HG03432 (cell line): ENCODE data around the gene CNDP1.

ENCODE experiments used
- ATAC-seq: cut with Tn5 transposase; IDR thresholded peaks from one replicate; pipeline ENCODE4 v1.9.1; 2021; ENCODE audit warnings: mild to moderate bottlenecking, moderate library complexity; ENCODE audit not compliant: unreplicated experiment

CNDP1 gene

DNA sequence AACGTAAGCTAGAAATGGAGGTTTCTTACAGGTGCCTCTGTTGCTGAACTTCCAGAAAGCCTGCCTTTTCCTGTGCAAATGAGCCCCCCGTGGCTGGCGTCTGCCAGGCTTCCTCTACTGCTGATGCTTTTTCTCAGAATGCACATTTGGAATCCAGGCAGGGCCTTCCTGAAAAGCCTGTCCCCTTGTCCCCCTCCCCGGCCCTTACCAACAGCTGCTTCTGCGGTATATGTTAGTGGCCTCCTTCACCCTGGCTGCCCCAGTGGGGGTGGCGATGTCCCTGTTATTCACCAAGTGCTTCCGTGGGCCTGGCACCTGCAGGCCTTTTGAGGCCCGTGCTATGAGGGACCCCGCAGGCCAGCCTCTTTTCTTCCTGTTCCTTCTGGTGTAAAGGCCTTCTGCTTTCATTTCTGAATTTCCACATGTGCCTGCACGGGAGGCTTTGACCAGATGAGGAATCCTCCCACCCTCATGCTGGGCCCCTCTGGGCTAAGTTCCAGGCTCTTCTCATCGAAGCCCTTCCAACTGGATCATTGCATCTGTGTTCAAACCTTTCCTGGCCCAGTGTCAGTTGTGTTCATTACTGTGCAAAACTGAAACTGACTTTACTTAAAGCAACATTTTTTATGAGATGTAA is 27.7 kb upstream of the CNDP1 start:
- no peak for ATAC-seq

DNA sequence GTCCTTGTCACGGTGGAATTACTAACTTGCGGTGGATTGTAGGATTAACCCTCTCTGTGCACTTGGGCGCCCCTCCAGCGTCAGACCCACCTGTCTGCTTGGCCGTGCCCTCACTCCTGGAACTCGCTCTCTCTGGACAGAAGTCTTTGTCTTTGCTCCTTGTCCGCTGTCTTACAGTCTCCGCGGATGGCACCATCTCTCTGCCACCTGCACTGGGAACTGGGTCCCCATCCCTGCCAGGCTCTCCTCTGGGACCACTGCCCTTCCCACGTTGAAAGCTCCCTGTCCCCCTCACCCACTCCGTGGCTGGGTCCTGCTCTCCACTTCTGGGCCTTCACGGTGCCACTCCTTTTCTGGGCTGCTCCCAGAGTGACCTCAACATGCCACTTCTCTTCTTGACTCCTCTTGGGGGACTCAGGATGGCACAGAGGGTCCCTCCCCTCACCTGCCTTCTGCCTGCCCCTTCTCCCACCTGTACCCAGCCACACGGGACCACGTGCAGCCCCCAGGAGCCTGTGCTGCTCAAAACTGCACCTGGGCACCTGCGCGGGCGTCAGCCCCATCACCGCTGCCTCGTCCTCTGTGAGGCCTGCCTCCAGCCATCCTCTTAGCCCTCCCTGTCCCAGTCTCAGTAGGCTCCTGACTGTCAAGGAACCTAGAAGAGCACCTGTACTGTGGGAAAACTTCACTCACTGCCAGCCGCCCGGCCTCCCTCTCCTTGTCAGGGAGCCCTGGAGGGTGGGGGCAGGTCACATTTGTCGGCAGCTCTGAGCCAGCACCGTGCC is 27.0 kb upstream of the CNDP1 start:
- ATAC-seq: no peak

DNA sequence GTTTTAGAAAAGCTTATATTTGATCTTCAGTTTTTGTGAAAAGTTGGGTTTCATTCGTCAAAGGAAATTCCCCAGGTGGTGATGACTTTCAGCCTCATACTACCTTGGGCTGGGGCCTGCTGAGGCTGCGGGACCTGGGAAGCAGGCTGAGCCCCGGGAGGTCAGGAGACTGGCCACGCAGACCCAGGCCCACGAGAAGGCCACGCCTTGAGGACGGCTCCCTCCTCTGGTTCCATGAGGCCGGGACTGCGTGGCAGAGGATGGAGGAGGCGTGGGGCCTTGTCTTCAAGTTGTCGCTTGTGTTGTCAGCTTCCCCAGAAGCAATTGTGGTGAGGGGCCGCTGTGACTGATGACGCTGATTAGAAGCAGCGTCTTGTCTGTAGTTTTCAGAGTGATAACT is 26.4 kb upstream of the CNDP1 start:
- ATAC-seq: no peak

DNA sequence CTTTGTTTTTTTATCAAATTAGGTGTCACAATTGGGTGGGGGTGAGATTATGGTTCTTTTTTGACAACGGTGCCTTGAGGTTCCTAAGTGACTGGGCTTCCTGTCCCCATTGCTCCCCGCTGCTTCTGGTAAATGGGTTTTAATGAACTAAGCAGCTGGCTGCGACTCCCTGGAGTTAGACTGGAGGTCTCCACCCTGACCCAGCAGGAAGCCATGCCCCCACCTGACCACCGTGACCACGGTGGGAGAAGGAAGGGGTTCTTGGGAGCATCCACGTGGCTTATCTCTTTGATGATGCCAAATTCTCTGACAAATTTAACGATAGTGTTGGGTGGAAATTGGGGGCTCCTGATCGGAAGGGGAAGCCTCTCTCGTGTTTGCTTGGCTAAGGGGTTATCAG is 25.9 kb upstream of the CNDP1 start:
- no peak for ATAC-seq

GRCh38 chr18:74508821-74509225 is 25.5 kb upstream of the CNDP1 start:
- ATAC-seq: no peak

DNA sequence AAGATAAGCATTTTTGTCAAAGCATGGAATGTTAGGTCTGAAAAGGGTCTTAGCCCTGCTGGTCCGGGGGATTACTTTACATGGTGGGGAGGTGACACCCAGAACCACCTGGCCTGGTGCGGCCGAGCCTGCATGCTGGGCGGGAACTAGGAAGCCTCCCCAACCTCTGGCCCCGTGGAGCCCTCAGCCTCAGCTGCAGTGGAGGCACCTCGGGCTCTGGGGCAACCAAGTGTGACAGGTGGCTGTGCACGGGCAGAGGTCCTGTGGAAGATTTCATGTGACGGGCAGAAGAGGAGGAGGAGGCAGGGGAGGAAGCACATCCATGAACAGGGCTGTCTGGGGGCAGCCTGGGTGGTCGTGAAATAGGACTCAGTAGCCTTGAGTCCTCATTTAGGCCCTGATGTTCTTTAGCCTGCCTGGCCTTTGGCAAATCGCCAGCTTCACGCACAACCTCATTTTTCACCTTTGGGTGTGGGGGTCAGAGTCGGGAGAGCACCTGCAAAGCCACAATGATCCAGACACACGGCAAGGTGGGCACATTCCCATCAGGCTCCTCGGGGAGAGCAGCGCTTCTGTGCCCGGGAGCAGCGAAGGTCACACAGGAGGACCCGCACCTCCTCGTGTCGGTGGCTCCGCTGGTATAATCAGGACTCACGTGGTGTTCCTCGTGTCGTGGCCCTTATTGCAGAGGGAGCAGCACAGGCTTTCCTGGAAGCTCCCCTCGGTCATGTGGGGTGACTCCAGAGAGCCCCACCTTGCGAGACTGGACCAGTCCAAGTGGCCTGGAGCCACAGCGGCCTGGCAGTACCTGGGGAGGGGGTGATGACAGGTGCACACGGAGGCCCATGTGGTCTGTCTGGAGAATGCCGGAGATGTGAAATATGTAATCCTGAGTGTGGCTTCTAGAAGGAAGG is 24.2 kb upstream of the CNDP1 start:
- ATAC-seq: no peak

DNA sequence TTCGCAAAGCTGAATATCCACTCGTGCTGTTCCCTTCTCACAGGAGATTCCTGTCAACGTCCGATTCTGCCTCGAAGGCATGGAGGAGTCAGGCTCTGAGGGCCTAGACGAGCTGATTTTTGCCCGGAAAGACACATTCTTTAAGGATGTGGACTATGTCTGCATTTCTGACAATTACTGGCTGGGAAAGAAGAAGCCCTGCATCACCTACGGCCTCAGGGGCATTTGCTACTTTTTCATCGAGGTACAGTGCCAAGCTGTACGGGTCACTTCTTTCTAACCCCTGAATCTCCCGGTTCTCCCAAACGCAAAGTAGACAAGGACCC is 23.6 kb upstream of the CNDP1 start:
- no peak for ATAC-seq

GRCh38 chr18:74511823-74512222 is 22.5 kb upstream of the CNDP1 start:
- no peak for ATAC-seq

DNA sequence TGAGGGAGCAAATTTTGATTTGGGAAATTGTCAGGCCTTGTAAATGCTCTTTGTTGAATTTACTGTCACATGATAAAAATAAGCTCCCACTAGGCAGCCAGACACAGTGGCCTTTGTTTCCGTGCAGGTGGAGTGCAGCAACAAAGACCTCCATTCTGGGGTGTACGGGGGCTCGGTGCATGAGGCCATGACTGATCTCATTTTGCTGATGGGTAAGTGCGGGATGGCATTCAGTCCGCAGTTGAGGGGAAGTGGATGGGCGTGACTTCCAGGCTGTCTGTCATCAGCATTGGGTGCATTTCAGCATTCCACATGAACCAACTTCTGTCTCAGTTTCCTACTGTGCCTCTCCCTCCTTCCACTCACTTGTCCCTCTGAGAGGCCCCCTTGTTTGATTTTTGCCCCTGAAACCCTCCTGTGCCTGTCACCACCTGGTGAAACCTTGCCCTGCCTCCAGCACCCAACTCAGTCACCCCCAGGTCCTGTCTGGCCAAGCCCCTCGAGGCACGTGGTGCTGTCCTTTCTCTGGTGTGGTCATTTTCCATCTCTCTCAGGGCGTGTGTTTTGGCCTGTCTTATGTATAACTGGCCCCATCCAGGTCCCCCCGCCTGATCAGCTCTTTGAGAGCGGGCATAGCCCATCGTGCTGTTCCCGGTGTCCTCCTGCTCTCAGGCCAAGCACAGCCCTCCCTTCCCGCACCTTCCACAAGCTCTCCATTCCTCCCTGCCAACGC is 21.8 kb upstream of the CNDP1 start:
- no peak for ATAC-seq

DNA sequence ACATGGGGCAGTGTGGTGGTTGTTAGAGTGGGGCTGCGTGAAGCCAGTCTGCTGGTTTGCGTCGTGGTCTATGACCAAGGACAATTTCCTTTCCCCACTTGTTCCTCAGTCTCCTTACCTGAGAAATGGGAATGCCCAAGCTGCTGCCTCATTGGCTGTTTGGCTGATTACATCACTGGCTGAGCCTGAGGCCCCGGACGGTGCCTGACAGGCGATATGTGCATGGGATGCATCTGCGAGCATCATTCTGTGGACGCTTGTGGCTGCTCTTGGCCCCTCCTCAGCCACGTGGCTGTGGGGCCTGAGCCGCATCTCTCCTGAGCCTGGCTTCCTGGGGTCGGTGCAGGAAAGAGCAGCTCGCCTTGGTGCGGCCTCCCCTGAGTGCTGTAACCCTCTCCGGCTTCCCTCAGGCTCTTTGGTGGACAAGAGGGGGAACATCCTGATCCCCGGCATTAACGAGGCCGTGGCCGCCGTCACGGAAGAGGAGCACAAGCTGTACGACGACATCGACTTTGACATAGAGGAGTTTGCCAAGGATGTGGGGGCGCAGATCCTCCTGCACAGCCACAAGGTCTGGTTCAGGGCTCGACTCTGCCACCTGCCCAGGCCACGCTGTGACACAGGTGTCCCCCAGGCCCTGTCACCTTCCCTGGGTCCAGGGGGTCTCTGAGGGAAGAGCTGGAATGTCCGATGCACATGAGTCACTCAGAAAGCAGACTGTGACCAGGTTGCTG is 21.0 kb upstream of the CNDP1 start:
- ATAC-seq: no peak

GRCh38 chr18:74513883-74514205 is 20.5 kb upstream of the CNDP1 start:
- ATAC-seq: no peak

- no peak for ATAC-seq
These were observed 19.3 kb upstream of the CNDP1 start for GRCh38 chr18:74514860-74515495.

DNA sequence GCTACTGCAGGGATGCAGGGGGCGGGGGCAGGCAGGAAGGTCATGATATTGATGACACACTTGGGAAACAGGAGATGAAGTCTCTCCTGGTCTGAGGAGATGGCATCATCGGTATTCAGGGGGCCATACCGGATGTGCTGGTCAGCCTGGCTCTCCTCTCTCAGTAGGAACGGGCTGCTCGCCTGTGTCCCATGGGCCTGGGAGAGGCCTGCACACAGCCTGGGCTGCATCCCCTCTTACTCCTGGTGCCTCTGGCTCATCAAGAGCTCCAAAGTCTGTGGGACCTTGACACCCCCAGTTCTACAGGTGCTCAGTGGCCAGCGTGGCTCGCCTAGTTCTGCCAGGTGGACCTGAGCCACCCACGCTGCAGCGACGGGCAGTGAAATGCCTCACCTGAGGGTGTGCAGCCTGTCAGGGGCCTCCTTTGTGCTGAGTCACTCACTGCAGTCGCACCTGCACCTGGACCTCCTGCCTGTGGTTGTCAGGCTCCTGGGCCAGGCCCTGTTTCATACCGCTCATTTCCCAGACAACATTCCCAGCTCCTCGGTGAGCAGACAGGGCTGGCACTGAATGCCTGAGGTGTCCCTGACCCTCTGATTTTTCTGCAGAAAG is 18.6 kb upstream of the CNDP1 start:
- no peak for ATAC-seq

DNA sequence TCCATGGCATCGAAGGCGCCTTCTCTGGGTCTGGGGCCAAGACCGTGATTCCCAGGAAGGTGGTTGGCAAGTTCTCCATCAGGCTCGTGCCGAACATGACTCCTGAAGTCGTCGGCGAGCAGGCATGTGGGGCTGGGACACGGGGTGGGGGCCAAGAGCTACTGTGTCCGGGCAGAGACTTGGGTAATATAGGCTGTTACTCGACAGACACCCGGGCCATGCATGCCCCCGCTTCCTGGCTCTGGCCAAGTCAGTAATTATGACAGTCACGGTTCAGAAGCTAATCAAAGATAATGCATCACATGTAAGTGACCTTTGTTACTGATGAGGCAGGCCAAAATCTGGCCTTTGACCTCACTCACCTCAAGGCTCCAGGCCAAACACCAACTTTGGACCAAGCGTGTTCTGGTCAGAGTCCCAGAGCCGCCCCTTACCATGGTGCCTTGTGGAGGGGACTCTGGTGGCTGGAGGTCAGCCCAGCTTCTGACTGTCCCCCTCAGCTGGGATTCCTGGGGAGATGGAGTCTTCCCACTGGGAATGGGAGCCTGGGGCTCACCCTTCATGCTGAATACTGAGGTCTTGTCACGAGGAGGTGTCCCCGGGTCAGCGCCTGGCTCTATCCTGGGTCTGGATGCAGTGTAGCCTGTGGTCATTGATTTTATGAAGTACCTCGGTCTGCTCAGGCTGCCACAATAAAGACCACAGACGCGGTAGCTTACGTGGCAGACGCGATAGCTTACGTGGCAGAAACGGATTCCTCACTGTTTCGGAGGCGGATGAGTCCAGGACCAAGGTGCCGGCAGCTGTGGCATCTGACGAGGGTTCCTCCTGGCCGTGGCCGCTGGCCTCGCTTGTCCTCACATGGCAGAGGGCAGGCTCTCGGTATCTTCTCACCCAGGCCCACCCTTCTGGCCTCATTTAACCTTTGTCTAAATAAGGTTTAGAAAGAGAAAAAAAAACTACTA is 17.7 kb upstream of the CNDP1 start:
- ATAC-seq: no peak

DNA sequence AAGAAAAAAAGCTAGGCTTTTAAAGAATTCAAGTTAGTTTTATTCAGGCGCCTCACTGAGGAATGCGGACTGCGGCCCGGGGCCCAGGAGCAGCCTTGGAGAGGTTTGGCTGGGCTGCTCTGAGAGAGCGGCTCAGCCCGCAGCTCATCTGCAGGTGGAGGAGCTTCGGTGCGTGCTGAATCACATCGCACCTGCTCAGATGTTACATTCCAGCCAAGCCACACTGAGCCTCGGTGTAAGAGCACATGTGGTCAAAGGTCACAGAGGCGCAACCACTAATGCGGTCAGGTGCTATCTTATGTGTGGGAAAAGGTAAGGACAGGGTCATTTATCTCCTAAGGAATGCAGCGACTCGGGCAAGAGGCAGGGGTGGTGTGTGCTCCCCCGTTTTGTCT is 17.1 kb upstream of the CNDP1 start:
- no peak for ATAC-seq

- no peak for ATAC-seq
These were observed 15.6 kb upstream of the CNDP1 start for GRCh38 chr18:74518456-74519295.

GRCh38 chr18:74519320-74520095 is 14.8 kb upstream of the CNDP1 start:
- no peak for ATAC-seq
